Right lobe of liver (tissue), 6 donors: ENCODE data around the gene UBAP1L. TPM values are rescaled to one million over a fixed set of nuclear protein-coding genes. Genes with fewer than 3 reads are reported as not detected.

ENCODE experiments used
- ATAC-seq, 4 donors: fragments of 200-7000 bp; cut with Tn5 transposase; one replicate each; pipeline ENCODE4 v1.9.1; 2020; ENCODE audit warnings: mild to moderate bottlenecking in 4 of 4, moderate library complexity in 4 of 4
- DNase-seq, 3 donors: peaks; one replicate each; pipeline ENCODE4 v3.0.0-alpha.2; 2020
- H3K27ac ChIP-seq, 3 donors: fragments of 200-600 bp; one replicate each; pipeline ENCODE4 v1.8.0; 2022
- H3K27me3 ChIP-seq, 2 donors: fragments of 200-600 bp; one replicate each; pipeline ENCODE4 v1.8.0; 2022
- H3K36me3 ChIP-seq, 4 donors: fragments of 200-600 bp; sonication (generic) in 1 of 4; one replicate each; pipeline versions ENCODE4 v1.5.1 to v1.8.0; 2017 to 2022; ENCODE audit warnings: control low read depth in 1 of 4
- H3K4me1 ChIP-seq, 4 donors: fragments of 200-600 bp; sonication (generic) in 1 of 4; one replicate each; pipeline versions ENCODE4 v1.5.1 to v1.8.0; 2017 to 2022; ENCODE audit warnings: control low read depth in 1 of 4
- H3K4me3 ChIP-seq, 3 donors: fragments of 200-600 bp; one replicate each; pipeline ENCODE4 v1.8.0; 2022
- H3K9me3 ChIP-seq, 4 donors: fragments of 200-600 bp; sonication (generic) in 1 of 4; one replicate each; pipeline versions ENCODE4 v1.5.1 to v1.8.0; 2017 to 2022; ENCODE audit warnings: control low read depth in 1 of 4
- CTCF ChIP-seq, 4 donors: fragments of 200-600 bp in 3 of 4; fragments of 450-650 bp in 1 of 4; IDR thresholded peaks; one replicate each; pipeline versions ENCODE4 v1.5.1 to v1.8.0; 2016 to 2022; ENCODE audit warnings: antibody characterized with exemption in 4 of 4, mild to moderate bottlenecking in 2 of 4
- POLR2A ChIP-seq: fragments of 450-650 bp; IDR thresholded peaks from one replicate; pipeline ENCODE4 v1.6.1; 2017; ENCODE audit warnings: antibody characterized with exemption, mild to moderate bottlenecking
- WGBS: methylation state at CpG from one replicate; pipeline ENCODE4 v1.1.6; 2018; ENCODE audit warnings: low coverage, low lambda C conversion rate; ENCODE audit not compliant: insufficient coverage; ENCODE audit errors: missing lambda C conversion rate; 5-methylcytosine and 5-hydroxymethylcytosine counted together
- intact Hi-C, 2 donors: fragments of 100-400 bp; cut with DNase I; formaldehyde crosslinking; loops; one replicate each; pipeline versions ENCODE4 v1.11.2 to v1.14.1; 2022
- total RNA-seq, 6 experiments: library from RNA; depleted of rRNA in 2 of 6; stranded (reverse); fragments of >200 nt in 2 of 6; fragmentation: NEBNext Ultra II Directional in 3 of 6; extraction: Animal tissue kit (Norgen Biotek cat#: 25700) in 3 of 6; gene quantifications; one replicate each; pipeline versions ENCODE4 v1.1.0 to v1.2.4, GENCODE V29; 2016 to 2023
- donor health status: DM: no; HTN: yes; CAD: no.
- donor health status: DM: no; HTN: no; CAD: no.
- donor health status: DM: no; HTN: no; CAD: no.
- donor health status: DM: no; HTN: yes; CAD: no.
- donor health status: DM: no; HTN: yes; CAD: no.

The UBAP1L gene
- total RNA-seq, 6 experiments from 2014 or later, result 1.6 to 5.9 (median 3.0) TPM

- Histone ChIP-seq H3K4me3 (no peak overlapping the region), H3K36me3 (no peaks in the 10 kb centered on the region), H3K4me1 (peaks cover 0 to 3% (median 0%) of the 10 kb centered on the region in 4 donors), H3K9me3 (no peaks in the 10 kb centered on the region), H3K27me3 (peaks cover 0 to 4% of the 10 kb centered on the region in 2 donors), H3K27ac (no peak overlapping the region)
- TF ChIP-seq CTCF (IDR thresholded peaks at IDR 0.05) (no peak), POLR2A (no peak)
- DNase-seq (no peak), ATAC-seq (no peak)
- intact Hi-C loops, result no loop called here
- WGBS, result 91% methylated on average over 3 of the region's 5 CpGs
Measured at GRCh38 chr15:65062726-65063125, 52.3 kb downstream of the UBAP1L start.

GRCh38 chr15:65062061-65062460 is 52.9 kb downstream of the UBAP1L start:
- Histone ChIP-seq H3K4me3 (no peak overlapping the region), H3K9me3 (no peaks in the 10 kb centered on the region), H3K36me3 (no peaks in the 10 kb centered on the region), H3K4me1 (peaks cover 0 to 5% (median 2%) of the 10 kb centered on the region in 4 donors), H3K27me3 (no peaks in the 10 kb centered on the region), H3K27ac (no peak overlapping the region)
- TF ChIP-seq POLR2A (no peak), CTCF (IDR thresholded peaks at IDR 0.05) (no peak)
- no peak for ATAC-seq
- intact Hi-C loops, result no loop called here
- 78% methylated on average over 4 of the region's 5 CpGs for WGBS
- no peak for DNase-seq

- no peaks in the 10 kb centered on the region for H3K9me3 ChIP-seq
- no peaks in the 10 kb centered on the region for H3K27me3 ChIP-seq
- H3K4me1 ChIP-seq, result peaks cover 0 to 17% (median 5%) of the 10 kb centered on the region in 4 donors
- no peak for TF ChIP-seq POLR2A
- no peak for TF ChIP-seq CTCF (IDR thresholded peaks at IDR 0.05)
- H3K36me3 ChIP-seq, result no peaks in the 10 kb centered on the region
- DNase-seq (no peak), ATAC-seq (peak in 1 of 4 donors; percentile 9)
- no peak overlapping the region for H3K4me3 ChIP-seq
- intact Hi-C loops, result no loop called here
- 94% methylated on average over 4 of the region's 6 CpGs for WGBS
- H3K27ac ChIP-seq, result no peak overlapping the region
Measured at GRCh38 chr15:65060641-65061397, 54.2 kb downstream of the UBAP1L start.

GRCh38 chr15:65059931-65060596 is 54.9 kb downstream of the UBAP1L start:
- H3K27ac ChIP-seq, result no peak overlapping the region
- H3K9me3 ChIP-seq, result no peaks in the 10 kb centered on the region
- no peak for DNase-seq
- intact Hi-C loops, result no loop called here
- no peak for ATAC-seq
- H3K27me3 ChIP-seq, result no peaks in the 10 kb centered on the region
- peaks cover 0 to 23% (median 7%) of the 10 kb centered on the region in 4 donors for H3K4me1 ChIP-seq
- TF ChIP-seq POLR2A, result no peak
- TF ChIP-seq CTCF (IDR thresholded peaks at IDR 0.05), result no peak
- H3K36me3 ChIP-seq, result no peaks in the 10 kb centered on the region
- WGBS, result 82% methylated on average over 3 of the region's 4 CpGs
- H3K4me3 ChIP-seq, result no peak overlapping the region
